NCI-H1694 treated with DMSO at 0.1 percent for 48 hours (cell line): ENCODE results near the gene CHIA.

ENCODE experiments used
- DNase-seq: peaks from one replicate; lab custom pipeline; 2025; lab: John Stamatoyannopoulos, UW

CHIA gene

DNA sequence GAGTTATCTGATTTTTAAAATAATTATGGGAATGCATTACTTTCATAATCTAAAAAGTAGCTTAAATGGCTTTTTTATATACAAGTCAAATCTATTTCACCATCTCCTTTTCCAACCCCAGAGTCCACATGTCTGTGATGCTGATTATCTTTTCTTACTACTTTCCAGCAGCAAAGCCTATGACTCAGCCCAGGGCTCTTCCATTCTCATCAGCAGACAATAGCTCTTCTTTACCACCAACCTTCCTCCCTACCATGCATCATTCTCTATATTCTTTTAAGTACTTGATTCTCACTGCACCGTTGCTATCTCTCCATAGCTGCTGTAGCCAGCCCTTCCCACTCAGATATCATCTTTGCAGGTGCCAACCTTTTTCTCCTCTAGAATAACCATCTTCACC, 75.6 kb downstream of the CHIA start:
- DNase-seq = no peak

DNA sequence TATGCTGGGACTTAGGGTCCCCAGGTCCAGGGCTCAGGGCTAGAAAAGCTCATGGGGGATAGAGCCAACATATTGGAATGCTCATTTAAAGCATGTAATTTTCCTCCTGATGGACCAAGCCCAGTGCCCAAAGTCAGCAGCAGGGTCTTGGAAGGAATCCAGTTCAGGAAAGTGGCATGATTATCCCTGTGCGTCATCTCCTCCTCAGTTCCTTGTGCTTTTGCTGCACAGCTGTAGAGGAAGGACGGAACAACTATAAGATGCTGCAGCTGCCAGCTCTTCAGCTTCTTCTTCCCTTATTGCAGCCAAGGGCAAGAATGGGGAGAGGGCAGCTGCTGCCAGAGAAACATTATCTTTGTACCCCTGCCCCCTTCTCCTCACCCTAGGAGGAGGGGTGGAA, 78.5 kb downstream of the CHIA start:
- DNase-seq = no peak

DNA sequence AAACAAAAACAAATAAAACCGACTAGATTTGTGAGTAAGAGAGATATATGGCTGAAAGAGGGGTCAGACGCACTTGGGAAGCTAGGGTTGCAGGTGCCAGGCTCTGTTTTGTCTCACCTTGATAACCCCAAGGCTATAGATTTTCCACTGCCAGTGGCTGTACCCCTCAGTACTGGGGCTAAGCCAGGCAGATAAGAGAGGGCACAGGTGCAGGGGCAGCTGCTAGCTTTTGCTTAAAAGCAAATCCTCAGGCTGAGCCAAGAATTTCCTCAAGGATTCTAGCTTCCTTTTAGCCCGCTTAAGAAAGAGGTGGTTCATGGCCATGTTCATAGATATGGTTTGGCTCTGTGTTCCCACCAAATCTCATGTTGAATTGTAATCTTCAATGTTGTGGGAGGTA, 79.0 kb downstream of the CHIA start:
- no peak for DNase-seq
